Measurements from ENCODE around the gene ADSL. TPM values are rescaled to one million over a fixed set of nuclear protein-coding genes. Genes with fewer than 3 reads are reported as not detected.

ADSL gene
- total and polyA plus RNA-seq, 2 donors (not counting 1 experiment from before 2014, with no cell fraction given) = 61.0 to 63.8 TPM

GRCh38 chr22:40406063-40406890 lies 60.0 kb downstream of the ADSL start:
- H3K4me3 ChIP-seq (ENCODE audit: control extremely low read depth in 1 of 5, extremely low read depth in 1 of 5, insufficient read depth in 1 of 5, low read depth in 2 of 5, low read length in 4 of 5) = no peak overlapping the region
- no peaks in the 10 kb centered on the region for H3K9me3 ChIP-seq (ENCODE audit: control extremely low read depth in 1 of 3, control insufficient read depth in 2 of 3, insufficient read depth in 1 of 3, low read length in 2 of 3)
- ATAC-seq (ENCODE audit: low read depth) (no peak), DNase-seq (no peak)
- H3K79me2 ChIP-seq (ENCODE audit: control insufficient read depth, insufficient read depth, low read length) = peaks cover 48% of the 10 kb centered on the region
- no peak overlapping the region for H3K4me2 ChIP-seq (replicated peaks; ENCODE audit: low read depth, low read length, poor library complexity, severe bottlenecking)
- no peak overlapping the region for H3K9ac ChIP-seq (ENCODE audit: low read length)
- H2AFZ ChIP-seq (ENCODE audit: insufficient read depth, low read depth, low read length, poor library complexity, severe bottlenecking) = no peak overlapping the region
- H3K4me1 Mint-ChIP-seq = peaks cover 26% of the 10 kb centered on the region
- H3K27ac ChIP-seq (ENCODE audit: low read length in 2 of 2) = no peak overlapping the region
- H3K4me3 Mint-ChIP-seq = no peak overlapping the region
- no peak overlapping the region for H3K27ac Mint-ChIP-seq
- peaks cover 5% of the 10 kb centered on the region for H4K20me1 ChIP-seq (ENCODE audit: control insufficient read depth, insufficient read depth, low read length, poor library complexity, severe bottlenecking)
- TF ChIP-seq EZH2 (IDR thresholded peaks at IDR 0.05; ENCODE audit: borderline replicate concordance, insufficient read depth, low read depth, low read length, poor library complexity, severe bottlenecking) (no peak), CTCF (IDR thresholded peaks at IDR 0.05) (no peak)
- H3K36me3 ChIP-seq (replicated peaks in 1 of 2; ENCODE audit: control extremely low read depth in 1 of 2, control insufficient read depth in 1 of 2, extremely low read depth in 1 of 2, insufficient read depth in 2 of 2, low read length in 1 of 2) = peaks cover 0 to 89% of the 10 kb centered on the region in 2 experiments
- H3K27me3 Mint-ChIP-seq = no peaks in the 10 kb centered on the region
- no peaks in the 10 kb centered on the region for H3K27me3 ChIP-seq (replicated peaks in 1 of 4; ENCODE audit: control extremely low read depth in 1 of 4, control insufficient read depth in 3 of 4, insufficient read depth in 4 of 4, low read length in 3 of 4)
- intact Hi-C loops (cut with micrococcal nuclease) = no loop called here
- ChIA-PET CTCF (interaction anchor here (1.2 kb wide), 1 partner anchor 30 kb away, joined by 4 read pairs; no protein-coding TSS in a partner anchor), POLR2A (no interaction called here)
- no peaks in the 10 kb centered on the region for H3K9me3 Mint-ChIP-seq (ENCODE audit: insufficient read depth)
- peaks cover 21% of the 10 kb centered on the region in 2 donors for H3K4me1 ChIP-seq (ENCODE audit: control insufficient read depth in 2 of 2, insufficient read depth in 2 of 2, low read length in 2 of 2)
- WGBS (ENCODE audit: insufficient coverage) = 96% methylated on average over 31 of the region's 31 CpGs

All from B cell (primary cell).